MCF 10A (cell line): Measurements from ENCODE around the gene NLRC4. TPM values are rescaled to one million over a fixed set of nuclear protein-coding genes. Genes with fewer than 3 reads are reported as not detected.

ENCODE experiments used
- BruUV-seq: library from RNA; stranded (reverse); fragments of 400-500 nt; replicated peaks from 2 replicates; lab custom pipeline; 2021; lab: Mats Ljungman, UMichigan
- CTCF ChIA-PET: fragments of 300-600 bp; sonication (Branson Sonifier 250); formaldehyde crosslinking; extraction: SDS; loops from one replicate; lab custom pipeline; 2021; ENCODE audit warnings: antibody characterized with exemption, inconsistent platforms; lab: Yijun Ruan, JAX
- POLR2A ChIA-PET: fragments of 300-600, 350-650 bp; sonication (Branson Sonifier 250); formaldehyde crosslinking; extraction: SDS; loops from one replicate; lab custom pipeline; 2020; ENCODE audit warnings: antibody characterized with exemption, inconsistent platforms; lab: Yijun Ruan, JAX
- DNase-seq: peaks from one replicate; pipeline ENCODE4 v3.0.0-alpha.2; 2018; ENCODE audit not compliant: unreplicated experiment
- H3K27ac Mint-ChIP-seq: one replicate; pipeline ENCODE4 v1.8.0; 2022; ENCODE audit warnings: mild to moderate bottlenecking, low read depth, mixed read lengths; ENCODE audit not compliant: unreplicated experiment
- H3K27me3 Mint-ChIP-seq: one replicate; pipeline ENCODE4 v1.8.0; 2022; ENCODE audit warnings: mixed read lengths; ENCODE audit not compliant: insufficient read depth, unreplicated experiment
- H3K36me3 Mint-ChIP-seq: one replicate; pipeline ENCODE4 v1.8.0; 2022; ENCODE audit warnings: mild to moderate bottlenecking, moderate library complexity, mixed read lengths; ENCODE audit not compliant: insufficient read depth, unreplicated experiment
- H3K4me1 Mint-ChIP-seq: one replicate; pipeline ENCODE4 v1.8.0; 2022; ENCODE audit warnings: mixed read lengths; ENCODE audit not compliant: insufficient read depth, unreplicated experiment
- H3K4me3 Mint-ChIP-seq: one replicate; pipeline ENCODE4 v1.8.0; 2022; ENCODE audit warnings: mild to moderate bottlenecking, moderate library complexity, mixed read lengths; ENCODE audit not compliant: unreplicated experiment
- H3K9me3 Mint-ChIP-seq: one replicate; pipeline ENCODE4 v1.8.0; 2022; ENCODE audit warnings: mixed read lengths; ENCODE audit not compliant: unreplicated experiment
- intact Hi-C: fragments of 100-400 bp; cut with micrococcal nuclease; formaldehyde crosslinking; loops from 2 replicates; pipeline ENCODE4 v1.14.1; 2022
- total RNA-seq: library from RNA; stranded (reverse); gene quantifications from 2 replicates; pipeline ENCODE4 v1.2.3, GENCODE V29; 2022
- TF ChIP-seq, protein P1 (sequence below): fragments of 200-600 bp; IDR thresholded peaks from one replicate; pipeline ENCODE4 v1.8.0; 2022; ENCODE audit warnings: antibody characterized with exemption, mild to moderate bottlenecking; ENCODE audit not compliant: unreplicated experiment

NLRC4 gene
- total RNA-seq, 1 experiment from 2014 or later = 0.12 TPM

GRCh38 chr2:32272279-32272678 is 7.6 kb upstream of the NLRC4 start:
- no peak for DNase-seq
- POLR2A ChIA-PET = no interaction called here
- H3K36me3 Mint-ChIP-seq = no peaks in the 10 kb centered on the region
- no peak overlapping the region for H3K27ac Mint-ChIP-seq
- H3K27me3 Mint-ChIP-seq = no peaks in the 10 kb centered on the region
- H3K9me3 Mint-ChIP-seq = no peaks in the 10 kb centered on the region
- no peak overlapping the region for H3K4me3 Mint-ChIP-seq
- intact Hi-C loops = no loop called here
- BruUV-seq = no TSS peak
- H3K4me1 Mint-ChIP-seq = no peaks in the 10 kb centered on the region
- CTCF ChIA-PET = no interaction called here
- TF ChIP-seq, protein P1, sequence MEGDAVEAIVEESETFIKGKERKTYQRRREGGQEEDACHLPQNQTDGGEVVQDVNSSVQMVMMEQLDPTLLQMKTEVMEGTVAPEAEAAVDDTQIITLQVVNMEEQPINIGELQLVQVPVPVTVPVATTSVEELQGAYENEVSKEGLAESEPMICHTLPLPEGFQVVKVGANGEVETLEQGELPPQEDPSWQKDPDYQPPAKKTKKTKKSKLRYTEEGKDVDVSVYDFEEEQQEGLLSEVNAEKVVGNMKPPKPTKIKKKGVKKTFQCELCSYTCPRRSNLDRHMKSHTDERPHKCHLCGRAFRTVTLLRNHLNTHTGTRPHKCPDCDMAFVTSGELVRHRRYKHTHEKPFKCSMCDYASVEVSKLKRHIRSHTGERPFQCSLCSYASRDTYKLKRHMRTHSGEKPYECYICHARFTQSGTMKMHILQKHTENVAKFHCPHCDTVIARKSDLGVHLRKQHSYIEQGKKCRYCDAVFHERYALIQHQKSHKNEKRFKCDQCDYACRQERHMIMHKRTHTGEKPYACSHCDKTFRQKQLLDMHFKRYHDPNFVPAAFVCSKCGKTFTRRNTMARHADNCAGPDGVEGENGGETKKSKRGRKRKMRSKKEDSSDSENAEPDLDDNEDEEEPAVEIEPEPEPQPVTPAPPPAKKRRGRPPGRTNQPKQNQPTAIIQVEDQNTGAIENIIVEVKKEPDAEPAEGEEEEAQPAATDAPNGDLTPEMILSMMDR = no peak

GRCh38 chr2:32271063-32271462 is 6.4 kb upstream of the NLRC4 start:
- H3K36me3 Mint-ChIP-seq = no peaks in the 10 kb centered on the region
- TF ChIP-seq, protein P1 = no peak
- ChIA-PET POLR2A (no interaction called here), CTCF (no interaction called here)
- H3K27me3 Mint-ChIP-seq = no peaks in the 10 kb centered on the region
- H3K9me3 Mint-ChIP-seq = no peaks in the 10 kb centered on the region
- intact Hi-C loops = no loop called here
- no peaks in the 10 kb centered on the region for H3K4me1 Mint-ChIP-seq
- DNase-seq = no peak
- no peak overlapping the region for H3K27ac Mint-ChIP-seq
- no peak overlapping the region for H3K4me3 Mint-ChIP-seq
- no TSS peak for BruUV-seq

GRCh38 chr2:32262105-32262504 is 2.6 kb downstream of the NLRC4 start:
- ChIA-PET CTCF (no interaction called here), POLR2A (interaction anchor here (0.8 to 1.0 kb wide), 2 partner anchors 16 to 58 kb away, joined by 3 to 4 read pairs; partner anchors contain the start of gene YIPF4)
- Mint-ChIP-seq H3K36me3 (peaks cover 4% of the 10 kb centered on the region), H3K27me3 (no peaks in the 10 kb centered on the region), H3K4me3 (no peak overlapping the region), H3K4me1 (peaks cover 6% of the 10 kb centered on the region), H3K27ac (no peak overlapping the region), H3K9me3 (no peaks in the 10 kb centered on the region)
- DNase-seq = no peak
- intact Hi-C loops = no loop called here
- TF ChIP-seq, protein P1 = no peak
- no TSS peak for BruUV-seq

GRCh38 chr2:32260376-32260775 is 4.3 kb downstream of the NLRC4 start:
- BruUV-seq = no TSS peak
- ChIA-PET POLR2A (no interaction called here), CTCF (interaction anchor here (0.7 kb wide), 1 partner anchor 13 kb away, joined by 3 read pairs; no protein-coding TSS in a partner anchor)
- peaks cover 6% of the 10 kb centered on the region for H3K4me1 Mint-ChIP-seq
- TF ChIP-seq, protein P1 = no peak
- peaks cover 4% of the 10 kb centered on the region for H3K36me3 Mint-ChIP-seq
- no peak for DNase-seq
- intact Hi-C loops = no loop called here
- H3K9me3 Mint-ChIP-seq = no peaks in the 10 kb centered on the region
- no peaks in the 10 kb centered on the region for H3K27me3 Mint-ChIP-seq
- H3K4me3 Mint-ChIP-seq = no peak overlapping the region
- H3K27ac Mint-ChIP-seq = no peak overlapping the region
